ENCODE data around the gene CKMT2.

CKMT2 gene

DNA sequence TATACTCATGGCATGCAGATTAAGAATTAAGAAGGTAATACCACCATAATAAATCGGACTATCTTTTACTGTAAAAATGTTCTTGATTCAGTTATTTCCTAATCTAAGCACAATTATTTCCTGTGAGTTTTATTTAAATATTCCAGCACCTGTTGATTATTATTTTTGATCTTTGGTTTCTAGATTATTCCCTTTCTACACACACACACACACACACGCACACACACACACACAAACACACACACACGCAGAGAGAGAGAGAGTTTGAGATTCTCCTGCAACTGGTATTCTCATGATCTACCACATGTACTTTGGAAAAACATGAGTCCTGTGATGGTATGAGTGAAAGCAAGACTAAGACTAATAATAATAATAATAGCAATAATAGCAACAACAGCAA, 17.0 kb upstream of the CKMT2 start:
- no peak for DNase-seq (ENCODE audit: low spot score)

- no peak for DNase-seq (ENCODE audit: low spot score)
These were observed 13.7 kb upstream of the CKMT2 start for GRCh38 chr5:81219389-81219788.

- DNase-seq (ENCODE audit: low spot score), result no peak
These were observed 10.8 kb upstream of the CKMT2 start for GRCh38 chr5:81222285-81222684.

- no peak for DNase-seq (ENCODE audit: low spot score)
These were observed 7.7 kb upstream of the CKMT2 start for GRCh38 chr5:81225463-81225862.

DNA sequence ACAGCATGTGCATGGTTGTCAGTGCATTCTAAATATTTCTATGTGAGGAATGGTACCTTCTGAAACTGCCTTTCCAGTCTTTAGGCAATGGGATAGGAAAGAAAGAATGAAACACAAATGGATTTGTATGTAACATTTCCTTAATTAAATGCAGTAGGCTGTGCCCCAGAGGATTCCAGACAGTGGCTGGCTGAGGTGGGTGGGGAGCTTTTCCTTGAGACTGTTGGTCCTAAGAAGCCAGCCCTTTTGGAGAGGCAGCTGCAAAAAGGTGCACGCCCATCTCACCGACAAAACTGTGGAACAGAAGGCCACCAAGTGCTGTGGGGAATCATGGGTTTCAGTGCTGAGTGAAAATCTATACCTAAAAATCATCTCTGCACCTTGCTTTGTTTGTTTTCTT, 6.8 kb upstream of the CKMT2 start:
- no peak for DNase-seq (ENCODE audit: low spot score)

GRCh38 chr5:81226949-81227348, 6.2 kb upstream of the CKMT2 start:
- no peak for DNase-seq (ENCODE audit: low spot score)

GRCh38 chr5:81228084-81228483, 5.0 kb upstream of the CKMT2 start:
- DNase-seq (ENCODE audit: low spot score), result no peak

GRCh38 chr5:81230416-81230815, 2.7 kb upstream of the CKMT2 start:
- DNase-seq (ENCODE audit: low spot score), result no peak

DNA sequence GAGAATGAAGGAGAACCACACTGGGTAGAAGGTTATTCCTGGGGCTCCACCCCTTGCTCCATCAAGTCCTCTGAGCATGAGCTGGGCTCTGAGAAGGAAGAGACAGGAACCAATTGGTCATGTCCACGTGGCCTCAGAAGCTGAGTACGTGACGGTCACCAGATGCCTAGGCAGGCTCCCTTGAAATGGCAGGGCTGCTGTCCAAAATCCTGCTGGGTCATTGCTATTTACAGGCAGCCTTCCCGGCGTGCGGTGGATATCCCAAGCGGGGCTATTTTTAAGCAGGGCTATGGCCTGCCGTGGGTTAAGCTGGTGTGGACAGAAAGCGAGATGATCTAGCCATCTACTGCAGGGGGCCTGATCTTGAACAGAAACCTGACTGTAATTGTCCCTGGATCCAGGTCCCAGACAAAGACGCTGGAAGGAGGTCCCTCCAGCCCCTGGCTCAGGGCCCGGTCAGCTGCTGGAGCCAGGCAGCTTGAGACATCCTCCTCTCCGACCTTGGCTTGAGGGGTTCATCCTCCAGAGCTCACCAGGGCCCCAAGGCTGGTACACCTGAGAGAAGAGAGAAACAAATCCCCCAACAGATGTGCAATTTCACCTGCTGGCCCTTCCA, 550 bp upstream of the CKMT2 start:
- peak; percentile 78 for DNase-seq (ENCODE audit: low spot score)

- DNase-seq (ENCODE audit: low spot score), result no peak
These were observed 1.2 kb downstream of the CKMT2 start for GRCh38 chr5:81234299-81234698.

- DNase-seq (ENCODE audit: low spot score), result no peak
These were observed 1.7 kb downstream of the CKMT2 start for GRCh38 chr5:81234801-81235200.

- no peak for DNase-seq (ENCODE audit: low spot score)
These were observed 2.4 kb downstream of the CKMT2 start for GRCh38 chr5:81235287-81236072.

DNA sequence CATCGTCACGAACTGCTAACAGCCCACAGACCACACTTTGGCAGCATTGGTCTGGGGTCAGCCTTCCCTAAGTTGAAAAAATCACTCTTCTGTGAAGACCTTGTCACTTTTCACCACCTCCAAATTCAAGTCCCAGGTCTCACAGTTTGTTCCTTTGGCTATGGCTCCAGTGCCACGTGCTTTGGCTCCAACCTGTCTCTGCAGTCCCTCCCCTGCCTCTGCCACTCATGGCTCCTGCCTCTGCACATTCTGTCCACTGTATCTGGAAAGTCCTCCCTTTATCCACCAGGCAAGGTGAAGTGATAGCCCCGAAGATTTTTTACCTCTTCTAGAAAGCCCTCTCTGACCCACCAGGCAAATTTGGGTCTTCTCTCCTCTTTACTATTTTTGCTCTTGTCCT, 5.3 kb downstream of the CKMT2 start:
- no peak for DNase-seq (ENCODE audit: low spot score)

- no peak for DNase-seq (ENCODE audit: low spot score)
These were observed 6.5 kb downstream of the CKMT2 start for GRCh38 chr5:81239613-81240012.

DNA sequence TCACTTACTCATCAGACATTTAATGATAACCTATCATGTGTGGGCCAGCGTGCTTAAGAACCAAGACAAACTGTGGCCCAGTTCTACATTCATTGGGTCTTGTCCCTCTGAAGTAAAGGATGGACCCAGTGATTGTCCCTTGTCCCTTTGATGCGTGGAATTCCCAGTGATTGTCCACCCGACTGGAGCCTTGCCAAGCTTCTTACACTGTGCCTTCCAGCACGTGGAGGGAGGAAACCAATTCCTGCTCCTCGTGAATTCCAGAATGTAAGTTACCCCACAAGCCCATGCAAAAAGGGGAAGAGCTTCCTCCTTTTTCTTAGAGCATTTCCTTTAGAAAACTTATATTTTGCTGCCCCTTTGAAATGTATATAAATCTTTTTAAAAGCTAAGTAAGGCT, 7.9 kb downstream of the CKMT2 start:
- no peak for DNase-seq (ENCODE audit: low spot score)

DNA sequence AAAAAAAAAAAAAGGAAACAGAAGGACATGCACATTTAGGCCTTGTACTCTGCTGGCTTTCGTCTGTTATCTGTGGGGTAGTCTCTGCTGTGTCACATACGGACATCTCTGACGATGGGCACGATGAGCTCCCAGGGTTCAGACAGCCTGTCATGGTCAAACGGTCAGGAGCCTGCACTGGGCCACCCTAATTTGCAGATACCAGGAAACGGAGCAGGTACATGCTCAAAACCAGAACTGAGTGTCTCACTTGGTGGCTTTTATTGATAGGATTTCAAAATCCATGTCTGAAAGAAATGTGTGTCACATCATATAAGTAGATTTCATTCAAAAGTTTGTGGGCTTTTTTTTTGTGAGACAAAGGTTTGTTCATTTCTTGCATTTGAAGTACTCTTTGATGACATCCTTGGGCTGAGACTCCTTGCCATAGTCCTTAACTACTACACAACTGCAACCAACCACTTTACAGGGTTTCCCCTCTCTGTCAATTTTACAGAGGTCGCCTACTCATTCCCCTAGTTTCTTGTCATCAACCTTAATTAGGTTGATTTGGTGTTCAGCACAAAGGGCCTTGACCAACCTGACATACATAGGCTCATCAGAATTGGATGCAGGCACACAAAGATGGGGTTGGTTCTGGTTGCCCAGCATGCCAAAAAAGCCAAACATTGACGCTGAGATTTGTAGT, 9.0 kb downstream of the CKMT2 start:
- no peak for DNase-seq (ENCODE audit: low spot score)

DNA sequence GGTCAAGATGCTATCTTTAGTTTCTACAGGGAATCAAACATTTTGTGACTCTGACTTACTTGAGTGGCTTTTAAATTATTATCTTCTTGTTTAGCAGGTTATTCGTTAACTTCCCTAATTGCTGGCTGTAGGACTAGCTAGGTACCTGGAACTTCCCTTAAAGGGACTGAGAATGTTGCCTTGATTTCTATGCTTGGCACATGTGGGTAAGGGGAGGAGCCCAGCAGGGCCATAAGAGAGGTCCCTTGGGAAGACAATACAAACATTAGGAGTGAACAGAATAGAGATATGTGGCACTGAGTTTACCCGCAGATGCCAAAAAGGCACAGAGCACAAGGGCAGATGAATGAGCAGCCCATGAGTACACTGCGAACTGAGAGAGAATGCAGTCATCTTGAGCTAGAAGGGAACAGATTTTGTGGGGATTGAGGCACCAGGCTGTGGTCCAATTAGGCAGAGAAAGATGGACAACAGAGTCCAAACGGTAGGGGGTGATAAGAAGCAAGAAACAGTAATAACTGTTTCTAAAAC, 9.8 kb downstream of the CKMT2 start:
- DNase-seq (ENCODE audit: low spot score), result no peak

- DNase-seq (ENCODE audit: low spot score), result no peak
These were observed 11.3 kb downstream of the CKMT2 start for GRCh38 chr5:81244451-81244850.

- DNase-seq (ENCODE audit: low spot score), result no peak
These were observed 12.7 kb downstream of the CKMT2 start for GRCh38 chr5:81245871-81246235.

DNA sequence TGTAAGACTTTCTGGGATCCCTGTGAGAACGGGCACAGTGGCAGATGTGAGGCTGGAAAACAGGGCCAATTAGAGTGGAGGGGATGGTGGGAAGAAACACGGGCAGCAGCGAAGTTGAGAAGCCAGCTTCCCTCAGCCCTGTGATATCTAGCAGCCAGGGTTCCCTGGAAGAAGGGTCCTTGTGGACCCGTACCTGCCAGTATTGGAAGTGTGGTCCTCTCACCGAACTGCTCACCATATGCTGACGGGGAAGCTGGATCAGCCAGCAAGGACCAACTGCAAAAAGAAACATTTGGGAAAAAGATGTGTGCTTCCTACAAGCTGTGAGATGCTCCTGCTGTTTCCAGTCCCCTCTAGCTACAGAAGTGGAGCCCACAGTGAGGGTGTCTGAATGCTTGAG, 13.6 kb downstream of the CKMT2 start:
- DNase-seq (ENCODE audit: low spot score), result no peak

DNA sequence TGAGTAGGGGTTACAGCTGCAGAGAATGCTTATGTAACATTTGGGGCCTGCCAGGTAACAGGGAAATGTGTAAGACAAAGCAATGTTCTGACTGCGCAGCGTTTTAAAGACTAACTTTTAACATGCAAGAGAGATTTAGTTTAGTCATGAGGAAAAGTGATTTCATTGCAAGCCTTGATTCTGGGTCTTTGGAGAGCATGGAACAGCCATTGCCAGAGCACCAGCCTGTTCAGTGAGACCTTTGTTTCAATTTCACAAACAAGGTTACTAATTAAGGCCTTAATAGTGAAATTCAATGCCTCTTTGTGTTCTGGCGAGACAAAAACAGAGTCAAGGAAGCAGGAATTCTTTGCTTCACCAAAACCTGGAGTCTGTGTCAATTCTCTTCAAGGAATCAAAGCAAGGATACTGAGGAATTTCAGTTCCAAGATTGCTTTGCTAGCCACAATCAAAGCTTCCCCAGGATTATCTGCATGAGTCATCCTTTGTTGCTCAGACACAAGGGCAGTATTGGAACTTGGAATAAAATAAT, 14.4 kb downstream of the CKMT2 start:
- DNase-seq (ENCODE audit: low spot score), result peak; percentile 52

GRCh38 chr5:81249240-81249639, 16.1 kb downstream of the CKMT2 start:
- DNase-seq (ENCODE audit: low spot score), result no peak

DNA sequence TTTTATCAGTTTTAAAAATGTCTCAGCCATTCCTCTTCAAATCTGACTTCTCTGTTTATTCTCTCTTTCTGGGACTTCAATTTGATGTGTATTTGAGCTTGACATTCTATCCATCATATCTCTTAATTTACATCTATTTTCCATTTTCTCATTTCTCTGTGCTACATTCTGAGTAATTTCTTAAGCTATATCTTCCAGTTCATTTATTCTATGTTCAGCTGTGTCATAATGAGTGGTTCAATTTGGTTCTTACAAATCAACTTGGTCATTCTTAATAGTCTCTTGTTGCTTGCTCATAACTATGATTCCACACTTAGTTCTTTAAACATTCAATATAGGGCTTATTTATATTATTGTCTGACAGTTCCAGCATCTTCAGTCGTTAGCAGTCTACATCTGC, 16.9 kb downstream of the CKMT2 start:
- DNase-seq (ENCODE audit: low spot score), result no peak
